ENCODE results near the gene PTPRA.
"Not testable (repeated sequence)": the region's sequence is repeated elsewhere in the genome, so short reads cannot be mapped to it uniquely, and the experiment has no call there.

PTPRA gene

GRCh38 chr20:3070725-3071124, 197.4 kb downstream of the PTPRA start:
- no peak for DNase-seq

- DNase-seq = no peak
Measured at GRCh38 chr20:3071266-3071609, 198.0 kb downstream of the PTPRA start.

- DNase-seq = no peak
Measured at GRCh38 chr20:3071610-3072529, 198.6 kb downstream of the PTPRA start, which contains the start of gene OXT. Gene OXT, plus strand, starts transcription at chr20:3071620. Its CDS starts 36 bp downstream, at chr20:3071656.

GRCh38 chr20:3072530-3073250, 199.4 kb downstream of the PTPRA start:
- DNase-seq = no peak

GRCh38 chr20:3073251-3073643, 200.0 kb downstream of the PTPRA start:
- not testable (repeated sequence) for DNase-seq

- DNase-seq = no peak
Measured at GRCh38 chr20:3074812-3075211, 201.5 kb downstream of the PTPRA start.

- DNase-seq = not testable (repeated sequence)
Measured at GRCh38 chr20:3075315-3075714, 202.0 kb downstream of the PTPRA start.

GRCh38 chr20:3077618-3078134, 204.4 kb downstream of the PTPRA start:
- DNase-seq = no peak

GRCh38 chr20:3080939-3081388, 207.7 kb downstream of the PTPRA start:
- peak in 30 of 58 donors; percentile 5 to 56 (median 24) for DNase-seq

GRCh38 chr20:3081641-3082040, 208.4 kb downstream of the PTPRA start:
- no peak for DNase-seq

GRCh38 chr20:3082306-3082951, 209.1 kb downstream of the PTPRA start:
- DNase-seq = no peak

- DNase-seq = no peak
Measured at GRCh38 chr20:3082955-3083952, 210.0 kb downstream of the PTPRA start.

- no peak for DNase-seq
Measured at GRCh38 chr20:3084283-3084985, 211.2 kb downstream of the PTPRA start, which contains the start of gene AVP. Gene AVP, minus strand, starts transcription at chr20:3084724. Its CDS starts 50 bp downstream, at chr20:3084674.

GRCh38 chr20:3084986-3085360, 211.7 kb downstream of the PTPRA start:
- DNase-seq = no peak

- no peak for DNase-seq
Measured at GRCh38 chr20:3085571-3086072, 212.3 kb downstream of the PTPRA start.

GRCh38 chr20:3088031-3088430, 214.8 kb downstream of the PTPRA start:
- DNase-seq = no peak

Measured in anterior cingulate cortex (tissue), 58 donors.